ENCODE results near the gene WDR90. TPM values are rescaled to one million over a fixed set of nuclear protein-coding genes. Genes with fewer than 3 reads are reported as not detected.

Gene WDR90
- total and polyA plus RNA-seq, 8 donors, result 19.9 to 114 (median 30.5) TPM

- H3K27ac ChIP-seq, result no peak overlapping the region
- H3K36me3 ChIP-seq, result peaks cover 5 to 26% (median 23%) of the 10 kb centered on the region in 4 donors
- H3K9me3 ChIP-seq, result no peaks in the 10 kb centered on the region
- no peak for TF ChIP-seq POLR2A (IDR thresholded peaks at IDR 0.05)
- TF ChIP-seq EP300 (IDR thresholded peaks at IDR 0.05), result no peak
- no peak for TF ChIP-seq POLR2AphosphoS5 (IDR thresholded peaks at IDR 0.05)
- no peak for TF ChIP-seq CTCF (IDR thresholded peaks at IDR 0.05)
- 88 to 92% (median 90%) methylated on average over 9 to 22 of the region's 22 CpGs for WGBS, 5 donors
- H3K4me1 ChIP-seq, result peaks cover 37 to 59% (median 56%) of the 10 kb centered on the region in 4 donors
- peaks cover 0 to 13% (median 0%) of the 10 kb centered on the region in 3 donors for H3K27me3 ChIP-seq
- no peak for DNase-seq
- no peak overlapping the region for H3K4me3 ChIP-seq
- intact Hi-C loops (cut with DNase I; ENCODE audit: low total_unique reads), result no loop called here
These were observed 15.0 kb upstream of the WDR90 start for GRCh38 chr16:634051-634670.

GRCh38 chr16:634996-635395, 14.2 kb upstream of the WDR90 start:
- TF ChIP-seq EP300 (IDR thresholded peaks at IDR 0.05) (no peak), CTCF (IDR thresholded peaks at IDR 0.05) (no peak)
- H3K27ac ChIP-seq, result no peak overlapping the region
- intact Hi-C loops (cut with DNase I; ENCODE audit: low total_unique reads), result no loop called here
- DNase-seq, result no peak
- peaks cover 29 to 51% (median 47%) of the 10 kb centered on the region in 4 donors for H3K4me1 ChIP-seq
- peaks cover 5 to 23% (median 22%) of the 10 kb centered on the region in 4 donors for H3K36me3 ChIP-seq
- WGBS, 5 donors, result 62 to 90% (median 81%) methylated on average over 3 to 7 of the region's 7 CpGs
- H3K9me3 ChIP-seq, result no peaks in the 10 kb centered on the region
- H3K27me3 ChIP-seq, result peaks cover 0 to 13% (median 0%) of the 10 kb centered on the region in 3 donors
- peak overlapping the region; percentile 73 to 96 (median 92) for H3K4me3 ChIP-seq

- Histone ChIP-seq H3K4me1 (peaks cover 23 to 45% (median 43%) of the 10 kb centered on the region in 4 donors), H3K27ac (peak overlapping the region; percentile 90 to 99 (median 97)), H3K4me3 (peak overlapping the region; percentile 73 to 96 (median 92)), H3K9me3 (no peaks in the 10 kb centered on the region), H3K36me3 (peaks cover 5 to 23% (median 22%) of the 10 kb centered on the region in 4 donors), H3K27me3 (peaks cover 0 to 13% (median 0%) of the 10 kb centered on the region in 3 donors)
- no peak for TF ChIP-seq POLR2A (IDR thresholded peaks at IDR 0.05)
- no peak for DNase-seq
- intact Hi-C loops (cut with DNase I; ENCODE audit: low total_unique reads), result no loop called here
- WGBS, 5 donors, result 0 to 4% (median 3%) methylated on average over 9 to 55 of the region's 55 CpGs
These were observed 13.5 kb upstream of the WDR90 start for GRCh38 chr16:635573-636205.

- WGBS, 5 donors, result 0 to 1% (median 0%) methylated on average over 46 to 91 of the region's 91 CpGs
- DNase-seq, result peak; percentile 97 to 98
- Histone ChIP-seq H3K27ac (peak within 1 kb of the TSS; percentile 90 to 99 (median 97)), H3K9me3 (no peaks in the 10 kb centered on the region), H3K27me3 (peaks cover 0 to 7% (median 0%) of the 10 kb centered on the region in 3 donors), H3K4me1 (peaks cover 17 to 45% (median 41%) of the 10 kb centered on the region in 4 donors), H3K4me3 (peak within 1 kb of the TSS; percentile 73 to 96 (median 92)), H3K36me3 (peaks cover 5 to 23% (median 22%) of the 10 kb centered on the region in 4 donors)
- TF ChIP-seq POLR2AphosphoS5 (IDR thresholded peaks at IDR 0.05) (peak; percentile 69 to 89 (median 72)), EP300 (IDR thresholded peaks at IDR 0.05) (no peak)
- intact Hi-C loops (cut with DNase I; ENCODE audit: low total_unique reads), result no loop called here
These were observed 12.7 kb upstream of the WDR90 start, which contains the start of gene METTL26 for GRCh38 chr16:636206-637080. Gene METTL26, minus strand, starts transcription at chr16:636305. Its CDS starts 15 bp downstream, at chr16:636290.

Measured in stomach (tissue), 9 donors.